ENCODE data around the gene ARHGAP35. TPM values are rescaled to one million over a fixed set of nuclear protein-coding genes. Genes with fewer than 3 reads are reported as not detected.

ARHGAP35 gene
- total and polyA plus RNA-seq, 10 of the 15 experiments (the other 5 are each of a cell fraction or from before 2014, with no cell fraction given), result 0.85 to 29.9 (median 11.5) TPM

DNA sequence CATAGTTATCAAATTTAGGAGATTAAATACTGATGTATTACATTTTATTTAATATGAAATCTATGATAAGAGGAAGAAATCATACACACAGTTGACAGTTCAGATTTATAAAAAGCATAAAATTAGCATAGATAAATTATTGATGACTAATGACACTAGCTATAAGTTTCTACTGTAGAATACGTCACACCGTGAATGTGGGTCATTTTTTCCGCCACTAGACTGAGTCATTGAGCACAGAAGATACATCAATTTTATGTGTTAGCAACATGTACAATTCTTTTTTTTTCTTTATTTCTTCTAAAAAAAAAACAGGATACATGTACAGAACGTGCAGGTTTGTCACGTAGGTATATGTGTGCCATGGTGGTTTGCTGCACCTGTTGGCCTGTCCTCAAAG lies 32.3 kb upstream of the ARHGAP35 start (continued):
- TF ChIP-seq, protein P1, sequence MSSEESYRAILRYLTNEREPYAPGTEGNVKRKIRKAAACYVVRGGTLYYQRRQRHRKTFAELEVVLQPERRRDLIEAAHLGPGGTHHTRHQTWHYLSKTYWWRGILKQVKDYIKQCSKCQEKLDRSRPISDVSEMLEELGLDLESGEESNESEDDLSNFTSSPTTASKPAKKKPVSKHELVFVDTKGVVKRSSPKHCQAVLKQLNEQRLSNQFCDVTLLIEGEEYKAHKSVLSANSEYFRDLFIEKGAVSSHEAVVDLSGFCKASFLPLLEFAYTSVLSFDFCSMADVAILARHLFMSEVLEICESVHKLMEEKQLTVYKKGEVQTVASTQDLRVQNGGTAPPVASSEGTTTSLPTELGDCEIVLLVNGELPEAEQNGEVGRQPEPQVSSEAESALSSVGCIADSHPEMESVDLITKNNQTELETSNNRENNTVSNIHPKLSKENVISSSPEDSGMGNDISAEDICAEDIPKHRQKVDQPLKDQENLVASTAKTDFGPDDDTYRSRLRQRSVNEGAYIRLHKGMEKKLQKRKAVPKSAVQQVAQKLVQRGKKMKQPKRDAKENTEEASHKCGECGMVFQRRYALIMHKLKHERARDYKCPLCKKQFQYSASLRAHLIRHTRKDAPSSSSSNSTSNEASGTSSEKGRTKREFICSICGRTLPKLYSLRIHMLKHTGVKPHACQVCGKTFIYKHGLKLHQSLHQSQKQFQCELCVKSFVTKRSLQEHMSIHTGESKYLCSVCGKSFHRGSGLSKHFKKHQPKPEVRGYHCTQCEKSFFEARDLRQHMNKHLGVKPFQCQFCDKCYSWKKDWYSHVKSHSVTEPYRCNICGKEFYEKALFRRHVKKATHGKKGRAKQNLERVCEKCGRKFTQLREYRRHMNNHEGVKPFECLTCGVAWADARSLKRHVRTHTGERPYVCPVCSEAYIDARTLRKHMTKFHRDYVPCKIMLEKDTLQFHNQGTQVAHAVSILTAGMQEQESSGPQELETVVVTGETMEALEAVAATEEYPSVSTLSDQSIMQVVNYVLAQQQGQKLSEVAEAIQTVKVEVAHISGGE (CRISPR knock-in tag; IDR thresholded peaks at IDR 0.05), result no peak
- no peak for TF ChIP-seq TCF12 (IDR thresholded peaks at IDR 0.05; ENCODE audit: low read depth, low read length)
- no peak for TF ChIP-seq SPI1 (IDR thresholded peaks at IDR 0.05; ENCODE audit: borderline replicate concordance, insufficient read depth, low read depth, low read length)

DNA sequence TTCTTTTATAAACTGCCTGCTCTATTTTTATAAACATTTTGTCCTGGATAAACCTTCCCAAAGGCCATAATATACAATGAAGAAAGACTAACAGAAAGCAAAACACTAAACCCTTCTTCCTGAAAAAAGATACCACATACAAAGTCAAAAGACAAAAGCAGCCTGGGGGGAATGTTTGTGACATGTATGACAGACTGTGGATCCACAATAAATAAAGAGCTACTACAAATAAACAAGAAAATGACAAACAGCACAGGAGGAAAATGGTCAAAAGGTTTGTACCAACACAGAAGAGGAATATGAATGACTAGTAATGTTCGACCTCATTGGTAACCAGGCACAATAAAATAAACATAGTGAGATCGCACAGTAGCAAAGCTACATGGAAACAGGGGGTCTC lies 29.9 kb upstream of the ARHGAP35 start:
- ChIA-PET RAD21 (ENCODE audit: unreplicated experiment) (no interaction called here), CTCF (interaction anchor here (1.6 to 1.7 kb wide), 2 partner anchors 10 to 77 kb away, joined by 3 to 12 read pairs; no protein-coding TSS in a partner anchor), POLR2A (interaction anchor here (0.9 kb wide), 1 partner anchor 15 kb away, joined by 3 read pairs; no protein-coding TSS in a partner anchor), SMC1A (ENCODE audit: uncharacterized antibody, unreplicated experiment) (interaction anchor here (0.6 to 1.9 kb wide), 2 partner anchors 10 to 16 kb away, joined by 3 to 9 read pairs; no protein-coding TSS in a partner anchor)
- Histone ChIP-seq H3K36me3 (ENCODE audit: control insufficient read depth in 2 of 2, insufficient read depth in 2 of 2, low read length in 1 of 2) (no peaks in the 10 kb centered on the region), H2AFZ (ENCODE audit: control insufficient read depth, low read depth, low read length) (no peak overlapping the region), H3K79me2 (ENCODE audit: control insufficient read depth, insufficient read depth, low read length) (no peaks in the 10 kb centered on the region), H4K20me1 (ENCODE audit: control insufficient read depth, insufficient read depth) (no peaks in the 10 kb centered on the region), H3K27ac (ENCODE audit: control insufficient read depth, insufficient read depth) (no peak overlapping the region), H3K4me3 (no peak overlapping the region), H3K9ac (ENCODE audit: control insufficient read depth, insufficient read depth, low read length) (no peak overlapping the region), H3K9me3 (replicated peaks; ENCODE audit: control insufficient read depth, insufficient read depth, low read length) (no peaks in the 10 kb centered on the region), H3K4me1 (ENCODE audit: control insufficient read depth, insufficient read depth, low read length) (no peaks in the 10 kb centered on the region), H3K27me3 (replicated peaks in 1 of 2; ENCODE audit: control insufficient read depth in 2 of 2, insufficient read depth in 2 of 2, low read length in 1 of 2) (no peaks in the 10 kb centered on the region), H3K4me2 (ENCODE audit: control insufficient read depth, insufficient read depth) (no peak overlapping the region)
- DNase-seq (ENCODE audit: low read depth, low spot score), result no peak
- in situ Hi-C loops (cut with MboI), result no loop called here
- 90% methylated on average over 2 of the region's 2 CpGs for WGBS (ENCODE audit: insufficient coverage, insufficient replicate concordance, low lambda C conversion rate, missing lambda C conversion rate)
- no peak for FAIRE-seq
- no TSS peak for BruUV-seq (replicated peaks)
- intact Hi-C loops (cut with micrococcal nuclease; ENCODE audit: unreplicated experiment), result no loop called here
- ATAC-seq, result no peak
- no peak for TF ChIP-seq ZNF217 (IDR thresholded peaks at IDR 0.05)
- no peak for TF ChIP-seq NFYA (IDR thresholded peaks at IDR 0.05; ENCODE audit: borderline replicate concordance, low read depth, low read length)
- no peak for TF ChIP-seq YY1 (IDR thresholded peaks at IDR 0.05; ENCODE audit: low read depth, low read length)
- TF ChIP-seq, protein P2, sequence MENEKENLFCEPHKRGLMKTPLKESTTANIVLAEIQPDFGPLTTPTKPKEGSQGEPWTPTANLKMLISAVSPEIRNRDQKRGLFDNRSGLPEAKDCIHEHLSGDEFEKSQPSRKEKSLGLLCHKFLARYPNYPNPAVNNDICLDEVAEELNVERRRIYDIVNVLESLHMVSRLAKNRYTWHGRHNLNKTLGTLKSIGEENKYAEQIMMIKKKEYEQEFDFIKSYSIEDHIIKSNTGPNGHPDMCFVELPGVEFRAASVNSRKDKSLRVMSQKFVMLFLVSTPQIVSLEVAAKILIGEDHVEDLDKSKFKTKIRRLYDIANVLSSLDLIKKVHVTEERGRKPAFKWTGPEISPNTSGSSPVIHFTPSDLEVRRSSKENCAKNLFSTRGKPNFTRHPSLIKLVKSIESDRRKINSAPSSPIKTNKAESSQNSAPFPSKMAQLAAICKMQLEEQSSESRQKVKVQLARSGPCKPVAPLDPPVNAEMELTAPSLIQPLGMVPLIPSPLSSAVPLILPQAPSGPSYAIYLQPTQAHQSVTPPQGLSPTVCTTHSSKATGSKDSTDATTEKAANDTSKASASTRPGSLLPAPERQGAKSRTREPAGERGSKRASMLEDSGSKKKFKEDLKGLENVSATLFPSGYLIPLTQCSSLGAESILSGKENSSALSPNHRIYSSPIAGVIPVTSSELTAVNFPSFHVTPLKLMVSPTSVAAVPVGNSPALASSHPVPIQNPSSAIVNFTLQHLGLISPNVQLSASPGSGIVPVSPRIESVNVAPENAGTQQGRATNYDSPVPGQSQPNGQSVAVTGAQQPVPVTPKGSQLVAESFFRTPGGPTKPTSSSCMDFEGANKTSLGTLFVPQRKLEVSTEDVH (IDR thresholded peaks at IDR 0.05; ENCODE audit: low read depth, partially characterized antibody), result no peak
- TF ChIP-seq, protein P3, sequence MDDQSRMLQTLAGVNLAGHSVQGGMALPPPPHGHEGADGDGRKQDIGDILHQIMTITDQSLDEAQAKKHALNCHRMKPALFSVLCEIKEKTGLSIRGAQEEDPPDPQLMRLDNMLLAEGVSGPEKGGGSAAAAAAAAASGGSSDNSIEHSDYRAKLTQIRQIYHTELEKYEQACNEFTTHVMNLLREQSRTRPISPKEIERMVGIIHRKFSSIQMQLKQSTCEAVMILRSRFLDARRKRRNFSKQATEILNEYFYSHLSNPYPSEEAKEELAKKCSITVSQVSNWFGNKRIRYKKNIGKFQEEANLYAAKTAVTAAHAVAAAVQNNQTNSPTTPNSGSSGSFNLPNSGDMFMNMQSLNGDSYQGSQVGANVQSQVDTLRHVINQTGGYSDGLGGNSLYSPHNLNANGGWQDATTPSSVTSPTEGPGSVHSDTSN (IDR thresholded peaks at IDR 0.05; ENCODE audit: insufficient replicate concordance, low read depth, low read length), result no peak
- TF ChIP-seq, protein P4, sequence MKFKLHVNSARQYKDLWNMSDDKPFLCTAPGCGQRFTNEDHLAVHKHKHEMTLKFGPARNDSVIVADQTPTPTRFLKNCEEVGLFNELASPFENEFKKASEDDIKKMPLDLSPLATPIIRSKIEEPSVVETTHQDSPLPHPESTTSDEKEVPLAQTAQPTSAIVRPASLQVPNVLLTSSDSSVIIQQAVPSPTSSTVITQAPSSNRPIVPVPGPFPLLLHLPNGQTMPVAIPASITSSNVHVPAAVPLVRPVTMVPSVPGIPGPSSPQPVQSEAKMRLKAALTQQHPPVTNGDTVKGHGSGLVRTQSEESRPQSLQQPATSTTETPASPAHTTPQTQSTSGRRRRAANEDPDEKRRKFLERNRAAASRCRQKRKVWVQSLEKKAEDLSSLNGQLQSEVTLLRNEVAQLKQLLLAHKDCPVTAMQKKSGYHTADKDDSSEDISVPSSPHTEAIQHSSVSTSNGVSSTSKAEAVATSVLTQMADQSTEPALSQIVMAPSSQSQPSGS (IDR thresholded peaks at IDR 0.05; ENCODE audit: low read length), result no peak
- TF ChIP-seq, protein P5, sequence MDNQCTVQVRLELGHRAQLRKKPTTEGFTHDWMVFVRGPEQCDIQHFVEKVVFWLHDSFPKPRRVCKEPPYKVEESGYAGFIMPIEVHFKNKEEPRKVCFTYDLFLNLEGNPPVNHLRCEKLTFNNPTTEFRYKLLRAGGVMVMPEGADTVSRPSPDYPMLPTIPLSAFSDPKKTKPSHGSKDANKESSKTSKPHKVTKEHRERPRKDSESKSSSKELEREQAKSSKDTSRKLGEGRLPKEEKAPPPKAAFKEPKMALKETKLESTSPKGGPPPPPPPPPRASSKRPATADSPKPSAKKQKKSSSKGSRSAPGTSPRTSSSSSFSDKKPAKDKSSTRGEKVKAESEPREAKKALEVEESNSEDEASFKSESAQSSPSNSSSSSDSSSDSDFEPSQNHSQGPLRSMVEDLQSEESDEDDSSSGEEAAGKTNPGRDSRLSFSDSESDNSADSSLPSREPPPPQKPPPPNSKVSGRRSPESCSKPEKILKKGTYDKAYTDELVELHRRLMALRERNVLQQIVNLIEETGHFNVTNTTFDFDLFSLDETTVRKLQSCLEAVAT (IDR thresholded peaks at IDR 0.05), result no peak
- no peak for TF ChIP-seq ZNF622 (IDR thresholded peaks at IDR 0.05)
- TF ChIP-seq PAX8 (IDR thresholded peaks at IDR 0.05), result no peak

All from GM12878 (cell line).